ENCODE measurements around the gene DUSP18.
"Not testable (repeated sequence)": the region's sequence is repeated elsewhere in the genome, so short reads cannot be mapped to it uniquely, and the experiment has no call there.

The DUSP18 gene

GRCh38 chr22:30679895-30680690 lies 12.4 kb upstream of the DUSP18 start:
- H3K4me3 ChIP-seq (ENCODE audit: low read length); H3K4me1 ChIP-seq (ENCODE audit: control insufficient read depth, insufficient read depth, low read length); H3K36me3 ChIP-seq (ENCODE audit: control insufficient read depth, insufficient read depth, low read length); DNase-seq (ENCODE audit: low read depth, low spot score); H3K9me3 ChIP-seq (ENCODE audit: control insufficient read depth, insufficient read depth, low read length); H3K27ac ChIP-seq (ENCODE audit: low read length); H3K27me3 ChIP-seq (ENCODE audit: control insufficient read depth, insufficient read depth, low read length): not testable (repeated sequence)
- WGBS (ENCODE audit: insufficient coverage, insufficient read length), result no CpG with 5 or more reads among the region's 12 CpGs

GRCh38 chr22:30676565-30676964 lies 8.9 kb upstream of the DUSP18 start:
- no CpG with 5 or more reads among the region's 3 CpGs for WGBS (ENCODE audit: insufficient coverage, insufficient read length)
- not testable (repeated sequence) for H3K4me3 ChIP-seq (ENCODE audit: low read length); DNase-seq (ENCODE audit: low read depth, low spot score); H3K9me3 ChIP-seq (ENCODE audit: control insufficient read depth, insufficient read depth, low read length); H3K27me3 ChIP-seq (ENCODE audit: control insufficient read depth, insufficient read depth, low read length); H3K27ac ChIP-seq (ENCODE audit: low read length); H3K36me3 ChIP-seq (ENCODE audit: control insufficient read depth, insufficient read depth, low read length); H3K4me1 ChIP-seq (ENCODE audit: control insufficient read depth, insufficient read depth, low read length)

GRCh38 chr22:30675436-30675835 lies 7.8 kb upstream of the DUSP18 start:
- H3K9me3 ChIP-seq (ENCODE audit: control insufficient read depth, insufficient read depth, low read length), result no peaks in the 10 kb centered on the region
- H3K4me3 ChIP-seq (ENCODE audit: low read length), result no peak overlapping the region
- H3K36me3 ChIP-seq (ENCODE audit: control insufficient read depth, insufficient read depth, low read length), result no peaks in the 10 kb centered on the region
- H3K27ac ChIP-seq (ENCODE audit: low read length), result no peak overlapping the region
- H3K27me3 ChIP-seq (ENCODE audit: control insufficient read depth, insufficient read depth, low read length), result no peaks in the 10 kb centered on the region
- DNase-seq (ENCODE audit: low read depth, low spot score), result no peak
- WGBS (ENCODE audit: insufficient coverage, insufficient read length), result no CpG with 5 or more reads among the region's 9 CpGs
- H3K4me1 ChIP-seq (ENCODE audit: control insufficient read depth, insufficient read depth, low read length), result no peaks in the 10 kb centered on the region

- no CpG with 5 or more reads among the region's 6 CpGs for WGBS (ENCODE audit: insufficient coverage, insufficient read length)
- Histone ChIP-seq H3K4me1 (ENCODE audit: control insufficient read depth, insufficient read depth, low read length) (no peaks in the 10 kb centered on the region), H3K4me3 (ENCODE audit: low read length) (no peak overlapping the region), H3K27ac (ENCODE audit: low read length) (no peak overlapping the region), H3K9me3 (ENCODE audit: control insufficient read depth, insufficient read depth, low read length) (no peaks in the 10 kb centered on the region), H3K36me3 (ENCODE audit: control insufficient read depth, insufficient read depth, low read length) (no peaks in the 10 kb centered on the region), H3K27me3 (ENCODE audit: control insufficient read depth, insufficient read depth, low read length) (no peaks in the 10 kb centered on the region)
- DNase-seq (ENCODE audit: low read depth, low spot score), result no peak
Observed at GRCh38 chr22:30674482-30674881, 6.8 kb upstream of the DUSP18 start.

GRCh38 chr22:30673136-30673535 lies 5.5 kb upstream of the DUSP18 start:
- Histone ChIP-seq H3K4me3 (ENCODE audit: low read length) (no peak overlapping the region), H3K36me3 (ENCODE audit: control insufficient read depth, insufficient read depth, low read length) (no peaks in the 10 kb centered on the region), H3K27me3 (ENCODE audit: control insufficient read depth, insufficient read depth, low read length) (no peaks in the 10 kb centered on the region; the same call in 1 of the 2 replicates), H3K4me1 (ENCODE audit: control insufficient read depth, insufficient read depth, low read length) (no peaks in the 10 kb centered on the region), H3K27ac (ENCODE audit: low read length) (no peak overlapping the region), H3K9me3 (ENCODE audit: control insufficient read depth, insufficient read depth, low read length) (no peaks in the 10 kb centered on the region)
- no peak for DNase-seq (ENCODE audit: low read depth, low spot score)
- WGBS (ENCODE audit: insufficient coverage, insufficient read length), result no CpG with 5 or more reads among the region's 4 CpGs

- no peak for DNase-seq (ENCODE audit: low read depth, low spot score)
- Histone ChIP-seq H3K36me3 (ENCODE audit: control insufficient read depth, insufficient read depth, low read length) (no peaks in the 10 kb centered on the region), H3K4me1 (ENCODE audit: control insufficient read depth, insufficient read depth, low read length) (no peaks in the 10 kb centered on the region), H3K4me3 (ENCODE audit: low read length) (no peak overlapping the region), H3K27me3 (ENCODE audit: control insufficient read depth, insufficient read depth, low read length) (no peaks in the 10 kb centered on the region; the same call in 1 of the 2 replicates), H3K27ac (ENCODE audit: low read length) (no peak overlapping the region), H3K9me3 (ENCODE audit: control insufficient read depth, insufficient read depth, low read length) (no peaks in the 10 kb centered on the region)
- WGBS (ENCODE audit: insufficient coverage, insufficient read length), result no CpG with 5 or more reads among the region's 3 CpGs
Observed at GRCh38 chr22:30671071-30671470, 3.4 kb upstream of the DUSP18 start.

- Histone ChIP-seq H3K4me1 (ENCODE audit: control insufficient read depth, insufficient read depth, low read length) (no peaks in the 10 kb centered on the region), H3K27me3 (ENCODE audit: control insufficient read depth, insufficient read depth, low read length) (no peaks in the 10 kb centered on the region; the same call in 1 of the 2 replicates), H3K36me3 (ENCODE audit: control insufficient read depth, insufficient read depth, low read length) (0 out of 2 replicates have a peak, but pooled peaks cover 2% of the 10 kb centered on the region), H3K27ac (ENCODE audit: low read length) (no peak overlapping the region), H3K4me3 (ENCODE audit: low read length) (peak overlapping the region; percentile 68; the same call in 1 of the 2 replicates), H3K9me3 (ENCODE audit: control insufficient read depth, insufficient read depth, low read length) (no peaks in the 10 kb centered on the region)
- WGBS (ENCODE audit: insufficient coverage, insufficient read length), result no CpG with 5 or more reads among the region's 10 CpGs
- DNase-seq (ENCODE audit: low read depth, low spot score), result no peak
Observed at GRCh38 chr22:30668386-30668710, 673 bp upstream of the DUSP18 start.

GRCh38 chr22:30667107-30667493 lies 575 bp downstream of the DUSP18 start:
- DNase-seq (ENCODE audit: low read depth, low spot score), result no peak
- Histone ChIP-seq H3K9me3 (ENCODE audit: control insufficient read depth, insufficient read depth, low read length) (no peaks in the 10 kb centered on the region), H3K4me3 (ENCODE audit: low read length) (peak overlapping the region; percentile 27; the same call in 1 of the 2 replicates), H3K4me1 (ENCODE audit: control insufficient read depth, insufficient read depth, low read length) (no peaks in the 10 kb centered on the region), H3K27ac (ENCODE audit: low read length) (no peak overlapping the region), H3K36me3 (ENCODE audit: control insufficient read depth, insufficient read depth, low read length) (0 out of 2 replicates have a peak, but pooled peaks cover 2% of the 10 kb centered on the region), H3K27me3 (ENCODE audit: control insufficient read depth, insufficient read depth, low read length) (no peaks in the 10 kb centered on the region; the same call in 1 of the 2 replicates)
- no CpG with 5 or more reads among the region's 18 CpGs for WGBS (ENCODE audit: insufficient coverage, insufficient read length)

- Histone ChIP-seq H3K9me3 (ENCODE audit: control insufficient read depth, insufficient read depth, low read length) (no peaks in the 10 kb centered on the region), H3K4me1 (ENCODE audit: control insufficient read depth, insufficient read depth, low read length) (no peaks in the 10 kb centered on the region), H3K27me3 (ENCODE audit: control insufficient read depth, insufficient read depth, low read length) (no peaks in the 10 kb centered on the region; the same call in 1 of the 2 replicates), H3K4me3 (ENCODE audit: low read length) (no peak overlapping the region), H3K27ac (ENCODE audit: low read length) (no peak overlapping the region), H3K36me3 (ENCODE audit: control insufficient read depth, insufficient read depth, low read length) (0 out of 2 replicates have a peak, but pooled peaks cover 2% of the 10 kb centered on the region)
- DNase-seq (ENCODE audit: low read depth, low spot score), result no peak
- no CpG with 5 or more reads among the region's 4 CpGs for WGBS (ENCODE audit: insufficient coverage, insufficient read length)
Observed at GRCh38 chr22:30665786-30666185, 1.9 kb downstream of the DUSP18 start.

- Histone ChIP-seq H3K27me3 (ENCODE audit: control insufficient read depth, insufficient read depth, low read length) (no peaks in the 10 kb centered on the region; the same call in 1 of the 2 replicates), H3K9me3 (ENCODE audit: control insufficient read depth, insufficient read depth, low read length) (no peaks in the 10 kb centered on the region), H3K4me3 (ENCODE audit: low read length) (no peak overlapping the region), H3K4me1 (ENCODE audit: control insufficient read depth, insufficient read depth, low read length) (no peaks in the 10 kb centered on the region), H3K36me3 (ENCODE audit: control insufficient read depth, insufficient read depth, low read length) (0 out of 2 replicates have a peak, but pooled peaks cover 2% of the 10 kb centered on the region), H3K27ac (ENCODE audit: low read length) (no peak overlapping the region)
- no peak for DNase-seq (ENCODE audit: low read depth, low spot score)
- WGBS (ENCODE audit: insufficient coverage, insufficient read length), result no CpG with 5 or more reads among the region's 2 CpGs
Observed at GRCh38 chr22:30665266-30665665, 2.4 kb downstream of the DUSP18 start.

GRCh38 chr22:30664798-30665197 lies 2.9 kb downstream of the DUSP18 start:
- DNase-seq (ENCODE audit: low read depth, low spot score), result no peak
- WGBS (ENCODE audit: insufficient coverage, insufficient read length), result no CpG with 5 or more reads among the region's 13 CpGs
- no peaks in the 10 kb centered on the region for H3K4me1 ChIP-seq (ENCODE audit: control insufficient read depth, insufficient read depth, low read length)
- H3K4me3 ChIP-seq (ENCODE audit: low read length), result no peak overlapping the region
- H3K36me3 ChIP-seq (ENCODE audit: control insufficient read depth, insufficient read depth, low read length), result 0 out of 2 replicates have a peak, but pooled peaks cover 2% of the 10 kb centered on the region
- H3K9me3 ChIP-seq (ENCODE audit: control insufficient read depth, insufficient read depth, low read length), result no peaks in the 10 kb centered on the region
- H3K27ac ChIP-seq (ENCODE audit: low read length), result no peak overlapping the region
- no peaks in the 10 kb centered on the region; the same call in 1 of the 2 replicates for H3K27me3 ChIP-seq (ENCODE audit: control insufficient read depth, insufficient read depth, low read length)

All from iPS DF 6.9 (cell line).